ENCODE data around the gene HK1. TPM values are rescaled to one million over a fixed set of nuclear protein-coding genes. Genes with fewer than 3 reads are reported as not detected.

HK1 gene
- total RNA-seq, 1 experiment from 2014 or later = 83.2 TPM

GRCh38 chr10:69408318-69409175, 130.3 kb downstream of the HK1 start:
- H3K4me3 ChIP-seq = peak overlapping the region; percentile 14; the same call in 1 of the 2 replicates
- peak; percentile 89 for DNase-seq

DNA sequence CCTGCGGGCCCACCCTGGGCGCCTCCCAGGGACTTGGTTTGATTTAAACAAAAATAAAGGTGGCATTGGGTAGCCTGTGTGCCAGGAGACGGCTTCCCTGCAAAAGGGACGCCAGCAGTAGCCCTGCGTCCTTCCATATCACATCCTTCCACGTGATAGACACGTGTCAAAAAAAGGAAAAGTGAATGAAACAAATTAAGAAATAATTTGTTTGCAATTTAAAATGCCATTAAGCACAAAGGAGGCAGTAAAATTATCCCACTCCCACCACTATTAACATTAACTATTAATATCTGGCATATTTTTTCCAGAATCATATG, 130.8 kb downstream of the HK1 start:
- peaks cover 5% of the 10 kb centered on the region for H3K36me3 ChIP-seq
- no peak for DNase-seq
- H3K27me3 ChIP-seq = no peaks in the 10 kb centered on the region
- 0 out of 2 replicates have a peak, but pooled peaks cover 2% of the 10 kb centered on the region for H3K9me3 ChIP-seq
- peak overlapping the region; percentile 14; the same call in 1 of the 2 replicates for H3K4me3 ChIP-seq

More at GRCh38 chr10:69408318-69409175, 130.3 kb downstream of the HK1 start:
- Histone ChIP-seq H3K27me3 (no peaks in the 10 kb centered on the region), H3K9me3 (0 out of 2 replicates have a peak, but pooled peaks cover 4% of the 10 kb centered on the region), H3K36me3 (peaks cover 11% of the 10 kb centered on the region)

GRCh38 chr10:69409968-69410367, 131.7 kb downstream of the HK1 start:
- H3K36me3 ChIP-seq = no peaks in the 10 kb centered on the region; the same call in 1 of the 2 replicates
- H3K4me3 ChIP-seq = no peak overlapping the region
- no peak for DNase-seq
- H3K9me3 ChIP-seq = no peaks in the 10 kb centered on the region
- H3K27me3 ChIP-seq = no peaks in the 10 kb centered on the region

GRCh38 chr10:69410487-69410886, 132.2 kb downstream of the HK1 start:
- Histone ChIP-seq H3K9me3 (no peaks in the 10 kb centered on the region), H3K27me3 (no peaks in the 10 kb centered on the region), H3K36me3 (no peaks in the 10 kb centered on the region), H3K4me3 (no peak overlapping the region)
- no peak for DNase-seq

GRCh38 chr10:69411476-69411875, 133.2 kb downstream of the HK1 start:
- no peaks in the 10 kb centered on the region for H3K27me3 ChIP-seq
- no peaks in the 10 kb centered on the region for H3K9me3 ChIP-seq
- DNase-seq = no peak
- H3K4me3 ChIP-seq = no peak overlapping the region
- no peaks in the 10 kb centered on the region for H3K36me3 ChIP-seq

DNA sequence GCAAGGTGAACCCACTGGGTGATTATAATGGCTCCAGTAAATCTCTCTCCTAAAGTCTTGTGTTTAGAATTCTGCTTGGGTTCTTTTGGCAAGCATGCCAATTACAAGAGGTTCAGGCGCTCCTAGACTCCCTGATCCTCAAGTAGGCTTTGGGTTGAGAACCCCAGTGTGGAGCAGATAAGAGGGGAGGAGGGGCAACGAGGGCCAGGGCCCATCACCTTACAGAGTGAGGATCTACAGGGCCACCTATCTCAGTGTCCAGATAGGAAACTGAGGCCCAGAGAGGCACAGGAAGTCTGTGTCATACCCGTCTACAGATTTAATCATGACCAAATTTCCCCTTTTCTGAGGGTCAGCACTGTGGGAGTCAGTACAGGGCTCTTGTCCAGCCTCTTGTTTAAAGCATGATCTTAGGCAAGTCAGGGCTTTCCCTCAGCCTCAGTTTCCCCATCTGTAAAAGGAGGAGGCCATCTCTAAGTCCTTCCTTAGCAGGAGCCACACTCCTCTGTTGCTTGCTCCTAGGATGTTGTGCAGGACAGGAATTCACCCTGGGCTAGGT, 134.0 kb downstream of the HK1 start:
- H3K36me3 ChIP-seq = no peaks in the 10 kb centered on the region
- no peaks in the 10 kb centered on the region for H3K27me3 ChIP-seq
- no peaks in the 10 kb centered on the region for H3K9me3 ChIP-seq
- no peak for DNase-seq
- H3K4me3 ChIP-seq = no peak overlapping the region

- peak; percentile 53 for DNase-seq
- no peaks in the 10 kb centered on the region for H3K36me3 ChIP-seq
- H3K27me3 ChIP-seq = no peaks in the 10 kb centered on the region
- H3K9me3 ChIP-seq = no peaks in the 10 kb centered on the region
- no peak overlapping the region for H3K4me3 ChIP-seq
Measured at GRCh38 chr10:69413221-69413865, 135.0 kb downstream of the HK1 start.

DNA sequence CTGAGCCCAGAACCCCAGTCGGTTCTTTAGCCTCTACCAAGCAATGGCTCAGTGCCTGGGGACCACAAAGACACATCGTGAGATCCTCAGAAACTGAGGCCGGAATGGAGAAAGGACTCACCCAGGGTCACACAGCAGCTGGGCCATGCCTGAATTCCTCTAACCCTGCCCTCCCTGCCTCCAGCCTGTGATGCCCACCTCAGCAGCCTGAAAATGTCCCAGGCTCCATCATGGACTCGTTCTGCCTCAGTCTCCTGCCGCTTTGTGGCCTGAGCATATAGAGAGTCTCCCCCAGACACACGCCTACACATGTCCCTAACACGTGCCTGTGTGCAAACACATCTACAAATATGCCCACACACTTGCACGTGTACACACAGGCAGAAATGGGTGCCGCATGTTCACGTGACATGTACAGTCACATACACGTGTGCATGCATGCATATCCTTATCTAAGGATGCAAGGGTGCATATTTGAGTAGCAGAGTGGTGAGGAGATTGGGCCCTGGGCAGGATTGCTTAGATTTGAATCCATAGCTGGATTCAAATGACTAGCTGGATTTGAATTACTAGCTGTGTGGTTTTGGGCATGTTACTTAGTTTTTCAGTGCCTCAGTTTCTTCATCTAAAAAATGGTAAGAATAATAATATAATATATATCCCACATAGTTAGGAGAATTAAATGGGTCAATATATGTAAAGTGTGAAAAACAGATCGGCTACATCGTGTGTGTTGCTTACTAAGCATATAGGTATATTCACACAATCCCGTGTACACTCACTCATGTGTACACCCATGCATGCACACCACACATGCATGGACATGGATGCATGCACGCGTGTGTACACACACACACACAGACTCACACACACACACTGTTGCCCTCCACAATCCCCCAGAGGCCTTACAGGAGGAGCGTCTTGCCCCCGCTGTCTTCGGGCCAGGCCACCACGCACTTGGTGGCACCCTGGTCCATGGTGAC, 136.0 kb downstream of the HK1 start:
- Histone ChIP-seq H3K9me3 (no peaks in the 10 kb centered on the region), H3K4me3 (no peak overlapping the region), H3K27me3 (no peaks in the 10 kb centered on the region), H3K36me3 (no peaks in the 10 kb centered on the region)
- DNase-seq = no peak

GRCh38 chr10:69415049-69415448, 136.8 kb downstream of the HK1 start:
- H3K27me3 ChIP-seq = no peaks in the 10 kb centered on the region
- DNase-seq = no peak
- H3K4me3 ChIP-seq = no peak overlapping the region
- H3K36me3 ChIP-seq = no peaks in the 10 kb centered on the region
- H3K9me3 ChIP-seq = no peaks in the 10 kb centered on the region

- H3K9me3 ChIP-seq = no peaks in the 10 kb centered on the region
Measured at GRCh38 chr10:69415951-69416350, 137.7 kb downstream of the HK1 start.

DNA sequence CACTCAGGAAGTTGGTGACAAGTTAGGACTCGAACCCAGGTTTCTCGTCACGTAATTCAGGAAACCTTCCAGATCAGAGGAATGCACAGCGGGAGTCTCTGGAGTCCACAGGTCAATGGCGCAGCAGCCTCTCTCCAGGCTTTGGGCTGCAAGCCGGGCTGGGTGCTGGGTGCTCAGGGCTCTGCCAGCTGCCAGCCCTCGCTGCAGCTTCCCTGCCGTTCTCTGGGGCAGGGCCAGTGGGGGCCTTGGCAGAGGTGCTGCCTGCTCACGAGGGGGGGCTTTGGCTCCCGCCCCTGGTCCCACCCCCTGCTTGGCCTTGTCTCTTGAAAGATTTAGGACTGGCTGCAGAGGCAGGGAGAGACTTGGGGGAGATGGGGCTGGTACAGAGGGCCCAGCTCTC, 138.4 kb downstream of the HK1 start, which contains the start of gene TACR2:
Gene TACR2 (minus strand): TSS at position 224 of the 400 bp plus-strand sequence. CDS start 595 bp downstream, outside the sequence.
- Histone ChIP-seq H3K36me3 (no peaks in the 10 kb centered on the region), H3K4me3 (no peak within 1 kb of the TSS), H3K27me3 (no peaks in the 10 kb centered on the region), H3K9me3 (no peaks in the 10 kb centered on the region)
- DNase-seq = no peak

More at GRCh38 chr10:69415951-69416350, 137.7 kb downstream of the HK1 start:
- no peaks in the 10 kb centered on the region for H3K36me3 ChIP-seq
- no peaks in the 10 kb centered on the region for H3K27me3 ChIP-seq
- no peak overlapping the region for H3K4me3 ChIP-seq
- DNase-seq = no peak

GRCh38 chr10:69417542-69417941, 139.2 kb downstream of the HK1 start:
- Histone ChIP-seq H3K9me3 (no peaks in the 10 kb centered on the region), H3K36me3 (no peaks in the 10 kb centered on the region), H3K27me3 (no peaks in the 10 kb centered on the region), H3K4me3 (no peak overlapping the region)
- no peak for DNase-seq

- DNase-seq = no peak
- Histone ChIP-seq H3K27me3 (no peaks in the 10 kb centered on the region), H3K36me3 (no peaks in the 10 kb centered on the region), H3K9me3 (no peaks in the 10 kb centered on the region), H3K4me3 (no peak overlapping the region)
Measured at GRCh38 chr10:69418052-69418752, 139.9 kb downstream of the HK1 start.

- no peak for DNase-seq
- Histone ChIP-seq H3K4me3 (no peak overlapping the region), H3K36me3 (no peaks in the 10 kb centered on the region), H3K27me3 (no peaks in the 10 kb centered on the region), H3K9me3 (no peaks in the 10 kb centered on the region)
Measured at GRCh38 chr10:69419096-69419743, 140.9 kb downstream of the HK1 start.

GRCh38 chr10:69419744-69420126, 141.4 kb downstream of the HK1 start:
- H3K9me3 ChIP-seq = no peaks in the 10 kb centered on the region
- no peak overlapping the region for H3K4me3 ChIP-seq
- DNase-seq = no peak
- no peaks in the 10 kb centered on the region for H3K27me3 ChIP-seq
- H3K36me3 ChIP-seq = no peaks in the 10 kb centered on the region
